Stomach (tissue), 4 donors: Measurements from ENCODE around the gene CSF2.

Source experiments
- CTCF ChIP-seq, 7 experiments: fragments of 450-650 bp in 4 of 7; fragments of 200-600 bp in 3 of 7; sonication (generic) in 3 of 7; IDR thresholded peaks; one replicate each; pipeline ENCODE4 v1.5.1; 2016 to 2019; ENCODE audit warnings: antibody characterized with exemption in 7 of 7, control low read depth in 2 of 7, mild to moderate bottlenecking in 1 of 7
- POLR2A ChIP-seq, 4 donors: fragments of 450-650 bp; IDR thresholded peaks; one replicate each; pipeline ENCODE4 v1.6.1; 2016; ENCODE audit warnings: antibody characterized with exemption in 4 of 4, control low read depth in 2 of 4, mild to moderate bottlenecking in 1 of 4, moderate library complexity in 1 of 4

DNA sequence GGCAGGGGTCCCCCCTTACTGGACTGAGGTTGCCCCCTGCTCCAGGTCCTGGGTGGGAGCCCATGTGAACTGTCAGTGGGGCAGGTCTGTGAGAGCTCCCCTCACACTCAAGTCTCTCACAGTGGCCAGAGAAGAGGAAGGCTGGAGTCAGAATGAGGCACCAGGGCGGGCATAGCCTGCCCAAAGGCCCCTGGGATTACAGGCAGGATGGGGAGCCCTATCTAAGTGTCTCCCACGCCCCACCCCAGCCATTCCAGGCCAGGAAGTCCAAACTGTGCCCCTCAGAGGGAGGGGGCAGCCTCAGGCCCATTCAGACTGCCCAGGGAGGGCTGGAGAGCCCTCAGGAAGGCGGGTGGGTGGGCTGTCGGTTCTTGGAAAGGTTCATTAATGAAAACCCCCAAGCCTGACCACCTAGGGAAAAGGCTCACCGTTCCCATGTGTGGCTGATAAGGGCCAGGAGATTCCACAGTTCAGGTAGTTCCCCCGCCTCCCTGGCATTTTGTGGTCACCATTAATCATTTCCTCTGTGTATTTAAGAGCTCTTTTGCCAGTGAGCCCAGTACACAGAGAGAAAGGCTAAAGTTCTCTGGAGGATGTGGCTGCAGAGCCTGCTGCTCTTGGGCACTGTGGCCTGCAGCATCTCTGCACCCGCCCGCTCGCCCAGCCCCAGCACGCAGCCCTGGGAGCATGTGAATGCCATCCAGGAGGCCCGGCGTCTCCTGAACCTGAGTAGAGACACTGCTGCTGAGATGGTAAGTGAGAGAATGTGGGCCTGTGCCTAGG, at the start of gene CSF2:
- no peak for TF ChIP-seq POLR2A (IDR thresholded peaks at IDR 0.05)
- no peak for TF ChIP-seq CTCF (IDR thresholded peaks at IDR 0.05)
